Activated CD4-positive, alpha-beta T cell treated with anti-CD3 and anti-CD28 coated beads for 24 hours (primary cell): ENCODE measurements around the gene SCO2.
"Not testable (repeated sequence)": the region's sequence is repeated elsewhere in the genome, so short reads cannot be mapped to it uniquely, and the experiment has no call there.

Experiments
- DNase-seq, 2 donors: peaks; one replicate each; pipeline ENCODE4 v3.0.0-alpha.2; 2020; ENCODE audit warnings: low read depth in 2 of 2

The SCO2 gene

GRCh38 chr22:50521710-50522109, 3.7 kb downstream of the SCO2 start:
- DNase-seq: no peak

- no peak for DNase-seq
Measured at GRCh38 chr22:50520826-50521453, 4.5 kb downstream of the SCO2 start.

- DNase-seq: not testable (repeated sequence)
Measured at GRCh38 chr22:50520184-50520583, 5.2 kb downstream of the SCO2 start.

- no peak for DNase-seq
Measured at GRCh38 chr22:50519151-50519550, 6.2 kb downstream of the SCO2 start.

GRCh38 chr22:50518606-50519005, 6.8 kb downstream of the SCO2 start:
- DNase-seq: no peak

GRCh38 chr22:50517495-50518260, 7.7 kb downstream of the SCO2 start:
- DNase-seq: no peak

- DNase-seq: no peak
Measured at GRCh38 chr22:50516891-50517290, 8.5 kb downstream of the SCO2 start.

GRCh38 chr22:50516068-50516467, 9.3 kb downstream of the SCO2 start:
- no peak for DNase-seq

GRCh38 chr22:50513175-50513574, 12.2 kb downstream of the SCO2 start:
- DNase-seq: no peak

GRCh38 chr22:50508897-50509296, 16.5 kb downstream of the SCO2 start:
- DNase-seq: no peak

GRCh38 chr22:50507991-50508884, 17.2 kb downstream of the SCO2 start, which contains the start of gene NCAPH2:
NCAPH2 (plus strand) TSS chr22:50508224; CDS start chr22:50508338, 114 bp downstream.
- peak in 1 of 2 donors; percentile 97 for DNase-seq

GRCh38 chr22:50507421-50507990, 17.9 kb downstream of the SCO2 start, which contains the start of gene LMF2:
LMF2 (minus strand) TSS chr22:50507702; CDS start chr22:50507675, 27 bp downstream.
- DNase-seq: peak; percentile 93 to 94

GRCh38 chr22:50506611-50507420, 18.6 kb downstream of the SCO2 start:
- DNase-seq: no peak

- DNase-seq: no peak
Measured at GRCh38 chr22:50505776-50506610, 19.4 kb downstream of the SCO2 start.

GRCh38 chr22:50505276-50505775, 20.1 kb downstream of the SCO2 start:
- no peak for DNase-seq

- DNase-seq: no peak
Measured at GRCh38 chr22:50504369-50505211, 20.8 kb downstream of the SCO2 start.

- DNase-seq: no peak
Measured at GRCh38 chr22:50503475-50504145, 21.8 kb downstream of the SCO2 start.
